Fibroblast of the aortic adventitia (primary cell): ENCODE results near the gene DHFR. TPM values are rescaled to one million over a fixed set of nuclear protein-coding genes. Genes with fewer than 3 reads are reported as not detected.
A peak's percentile ranks its signal among the peaks of the same experiment; 100 is the strongest.

Experiments
- DNase-seq: peaks from one replicate; pipeline ENCODE4 v3.0.0-alpha.2; 2010; ENCODE audit warnings: low read depth
- H3K4me3 ChIP-seq: 2 replicates; pipeline ENCODE4 v1.5.1; 2011; ENCODE audit warnings: low read depth, mild to moderate bottlenecking, control low read depth, low read length, moderate library complexity
- CTCF ChIP-seq: IDR thresholded peaks from 2 replicates; pipeline ENCODE4 v1.5.1; 2011; ENCODE audit warnings: mild to moderate bottlenecking, low read length, control low read depth, inconsistent platforms; ENCODE audit not compliant: insufficient read depth
- total RNA-seq: library from RNA; depleted of rRNA; stranded (reverse); fragments of >200 nt; gene quantifications from 2 replicates; pipeline ENCODE4 v1.2.3, GENCODE V29; 2012; ENCODE audit warnings: low replicate concordance

Gene DHFR
- total RNA-seq: 13.2 and 49.5 TPM in 2 replicates

- DNase-seq: peak; percentile 77
- H3K4me3 ChIP-seq: peak within 1 kb of the TSS; percentile 95
- no peak for TF ChIP-seq CTCF
These were observed at the start of gene DHFR, which contains the start of gene MSH3 for GRCh38 chr5:80654391-80655230. TSS of gene DHFR (minus strand) at chr5:80654983. CDS start at chr5:80654489, 494 bp downstream. TSS of gene MSH3 (plus strand) at chr5:80654652. CDS start at chr5:80654728, 76 bp downstream.

GRCh38 chr5:80704221-80704620 lies 49.4 kb upstream of the DHFR start:
- no peak for TF ChIP-seq CTCF
- H3K4me3 ChIP-seq: no peak overlapping the region
- DNase-seq: no peak

- H3K4me3 ChIP-seq: no peak overlapping the region
- TF ChIP-seq CTCF: no peak
- peak; percentile 4 for DNase-seq
These were observed 49.0 kb upstream of the DHFR start for GRCh38 chr5:80703747-80704146.

GRCh38 chr5:80703291-80703690 lies 48.5 kb upstream of the DHFR start:
- H3K4me3 ChIP-seq: no peak overlapping the region
- TF ChIP-seq CTCF: no peak
- DNase-seq: no peak

- peak; percentile 11 for DNase-seq
- no peak overlapping the region for H3K4me3 ChIP-seq
- TF ChIP-seq CTCF: no peak
These were observed 46.8 kb upstream of the DHFR start for GRCh38 chr5:80701597-80701996.

- TF ChIP-seq CTCF: no peak
- no peak overlapping the region for H3K4me3 ChIP-seq
These were observed 43.6 kb upstream of the DHFR start for GRCh38 chr5:80698369-80698768.

More at GRCh38 chr5:80698369-80698768, 43.6 kb upstream of the DHFR start:
- no peak for DNase-seq
